HCT116 (cell line): ENCODE data around the gene HYAL1. TPM values are rescaled to one million over a fixed set of nuclear protein-coding genes. Genes with fewer than 3 reads are reported as not detected.

Experiments
- ATAC-seq: fragments of 200-7000 bp; cut with Tn5 transposase; 2 replicates; pipeline ENCODE4 v1.9.1; 2020; ENCODE audit warnings: mild to moderate bottlenecking, moderate library complexity
- BruUV-seq: library from RNA; stranded (reverse); fragments of 400-500 nt; replicated peaks from 2 replicates; lab custom pipeline; 2021; lab: Mats Ljungman, UMichigan
- CTCF ChIA-PET: fragments of 300-600 bp; sonication (Branson Sonifier 250); formaldehyde crosslinking; loops from one replicate; lab custom pipeline; 2021; ENCODE audit warnings: antibody characterized with exemption; lab: Charles Lee
- POLR2A ChIA-PET: fragments of 300-600, 350-600 bp; sonication (Branson Sonifier 250); formaldehyde crosslinking; loops from one replicate; lab custom pipeline; 2021; ENCODE audit warnings: antibody characterized with exemption; lab: Charles Lee
- RAD21 ChIA-PET, 2 experiments: fragments of 300-600 bp; sonication (Branson Sonifier 250); formaldehyde crosslinking; loops; one replicate each; lab custom pipeline; 2023; ENCODE audit warnings: low total read pairs in 2 of 2; ENCODE audit not compliant: uncharacterized antibody in 2 of 2, unreplicated experiment in 2 of 2, low non-redundant PET in 1 of 2; lab: Charles Lee
- DNase-seq: peaks from one replicate; pipeline ENCODE4 v3.0.0-alpha.2; 2010; ENCODE audit warnings: low read depth, low spot score
- H2AFZ ChIP-seq: fragments of 200-600 bp; shearing (Covaris generic), sonication (generic); 2 replicates; pipeline ENCODE4 v1.6.1; 2017; ENCODE audit warnings: low read depth, mixed run types, mixed read lengths, antibody characterized with exemption, low read length; ENCODE audit not compliant: poor library complexity, severe bottlenecking
- H3K27ac ChIP-seq: 2 replicates; pipeline ENCODE4 v1.5.1; 2012; ENCODE audit warnings: low read depth, low read length
- H3K27me3 ChIP-seq: fragments of 200-600 bp; sonication (generic); 2 replicates; pipeline ENCODE4 v1.6.1; 2016; ENCODE audit warnings: mixed run types, low read length, mixed read lengths; ENCODE audit not compliant: insufficient read depth
- H3K36me3 ChIP-seq, 2 experiments: fragments of 200-500 bp in 1 of 2; fragments of 200-600 bp in 1 of 2; sonication (Bioruptor generic) in 1 of 2; sonication (generic) in 1 of 2; 2 replicates each; pipeline versions ENCODE4 v1.5.1 to v1.6.1; 2014 to 2016; ENCODE audit warnings: low read length in 2 of 2, inconsistent platforms in 1 of 2, mixed read lengths in 1 of 2, mixed run types in 1 of 2; ENCODE audit not compliant: insufficient read depth in 2 of 2, control insufficient read depth in 1 of 2
- H3K4me1 ChIP-seq, 2 experiments: fragments of 200-600 bp in 1 of 2; sonication (generic) in 1 of 2; 2 replicates each; pipeline versions ENCODE4 v1.5.1 to v1.6.1; 2012 to 2017; ENCODE audit warnings: low read length in 2 of 2, inconsistent platforms in 1 of 2, mild to moderate bottlenecking in 1 of 2, mixed read lengths in 1 of 2, mixed run types in 1 of 2, moderate library complexity in 1 of 2; ENCODE audit not compliant: insufficient read depth in 2 of 2, control insufficient read depth in 1 of 2
- H3K4me2 ChIP-seq: fragments of 200-600 bp; sonication (generic); 2 replicates; pipeline ENCODE4 v1.6.1; 2017; ENCODE audit warnings: mixed run types, low read length, mixed read lengths
- H3K4me3 ChIP-seq, 2 experiments: fragments of 200-600 bp in 1 of 2; sonication (generic) in 1 of 2; replicated peaks in 1 of 2; 2 replicates each; pipeline ENCODE4 v1.5.1; 2011 to 2016; ENCODE audit warnings: low read length in 2 of 2, control low read depth in 1 of 2, low read depth in 1 of 2, mild to moderate bottlenecking in 1 of 2, mixed read lengths in 1 of 2, mixed run types in 1 of 2
- H3K79me2 ChIP-seq: fragments of 200-600 bp; sonication (generic); 2 replicates; pipeline ENCODE4 v1.6.1; 2017; ENCODE audit warnings: mild to moderate bottlenecking, mixed run types, low read length, moderate library complexity, mixed read lengths; ENCODE audit not compliant: insufficient read depth
- H3K9ac ChIP-seq: fragments of 200-600 bp; sonication (generic); 2 replicates; pipeline ENCODE4 v1.6.1; 2016; ENCODE audit warnings: low read length, mixed read lengths
- H3K9me2 ChIP-seq: fragments of 200-600 bp; sonication (generic), shearing (Covaris generic); 2 replicates; pipeline ENCODE4 v1.6.1; 2017; ENCODE audit warnings: mixed run types, mild to moderate bottlenecking, moderate library complexity; ENCODE audit not compliant: insufficient read depth
- H3K9me3 ChIP-seq, 2 experiments: fragments of 200-500 bp in 1 of 2; fragments of 200-600 bp in 1 of 2; sonication (Bioruptor generic) in 1 of 2; sonication (generic) in 1 of 2; 2 replicates each; pipeline ENCODE4 v1.6.1; 2014 to 2017; ENCODE audit warnings: low read length in 2 of 2, mixed read lengths in 2 of 2, inconsistent platforms in 1 of 2, low read depth in 1 of 2, mild to moderate bottlenecking in 1 of 2, mixed run types in 1 of 2, moderate library complexity in 1 of 2; ENCODE audit not compliant: control insufficient read depth in 1 of 2, insufficient read depth in 1 of 2
- H4K20me1 ChIP-seq: fragments of 200-600 bp; sonication (generic), shearing (Covaris generic); 2 replicates; pipeline ENCODE4 v1.6.1; 2017; ENCODE audit warnings: mixed run types, mild to moderate bottlenecking, moderate library complexity; ENCODE audit not compliant: insufficient read depth
- EGR1 ChIP-seq: IDR thresholded peaks from 2 replicates; pipeline ENCODE4 v1.6.1; 2012; ENCODE audit warnings: low read depth
- ELF1 ChIP-seq: IDR thresholded peaks from 2 replicates; pipeline ENCODE4 v1.6.1; 2012; ENCODE audit warnings: low read depth, borderline replicate concordance
- RAD21 ChIP-seq: IDR thresholded peaks from 2 replicates; pipeline ENCODE4 v1.6.1; 2012; ENCODE audit warnings: low read depth, mild to moderate bottlenecking
- SIN3A ChIP-seq: IDR thresholded peaks from 2 replicates; pipeline ENCODE4 v1.6.1; 2012; ENCODE audit warnings: low read depth
- ZFX ChIP-seq: fragments of 450-650 bp; IDR thresholded peaks from 2 replicates; pipeline ENCODE4 v1.6.1; 2017
- ZNF274 ChIP-seq: fragments of 200-500 bp; sonication (Bioruptor generic); IDR thresholded peaks from 2 replicates; pipeline ENCODE4 v1.6.1; 2014; ENCODE audit warnings: mild to moderate bottlenecking, low read depth, low read length, inconsistent platforms
- intact Hi-C: fragments of 100-400 bp; cut with micrococcal nuclease; formaldehyde crosslinking; loops from 2 replicates; pipeline ENCODE4 v1.10.0; 2022
- total RNA-seq: library from RNA; stranded (reverse); gene quantifications from one replicate; pipeline ENCODE4 v1.2.1, GENCODE V29; 2021; ENCODE audit not compliant: unreplicated experiment
- TF ChIP-seq, protein P1 (sequence below): IDR thresholded peaks from 2 replicates; pipeline ENCODE4 v1.6.1; 2012
- TF ChIP-seq, protein P2 (sequence below): IDR thresholded peaks from 2 replicates; pipeline ENCODE4 v1.6.1; 2012; ENCODE audit warnings: low read depth

The HYAL1 gene
- total RNA-seq, 1 experiment from 2014 or later = 6.1 TPM

DNA sequence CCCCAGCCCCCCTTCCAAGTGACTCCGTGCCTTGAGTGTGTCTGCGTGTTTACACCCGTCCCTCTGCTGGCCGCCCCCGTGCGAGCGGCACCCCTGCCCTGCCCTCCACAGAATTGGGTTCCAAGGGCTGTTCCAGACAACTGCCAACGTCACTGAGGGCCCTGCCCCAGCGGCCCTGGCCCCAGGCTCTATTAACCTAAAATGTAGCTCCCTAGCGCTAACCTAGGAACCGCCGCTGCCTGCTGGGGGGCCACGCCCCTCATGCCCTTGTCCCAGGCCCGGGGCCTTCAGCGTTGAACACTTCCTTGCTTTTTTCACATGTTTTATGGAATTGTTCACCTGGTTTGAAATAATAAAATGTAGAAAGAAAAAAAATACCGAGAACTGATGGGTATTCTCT lies 44.4 kb downstream of the HYAL1 start:
- peak overlapping the region; percentile 84 for H3K9ac ChIP-seq
- H2AFZ ChIP-seq = no peak overlapping the region
- no peak for TF ChIP-seq ZNF274
- no peak for TF ChIP-seq EGR1
- TF ChIP-seq ZFX = no peak
- TF ChIP-seq, protein P1, sequence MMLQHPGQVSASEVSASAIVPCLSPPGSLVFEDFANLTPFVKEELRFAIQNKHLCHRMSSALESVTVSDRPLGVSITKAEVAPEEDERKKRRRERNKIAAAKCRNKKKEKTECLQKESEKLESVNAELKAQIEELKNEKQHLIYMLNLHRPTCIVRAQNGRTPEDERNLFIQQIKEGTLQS = no peak
- TF ChIP-seq ELF1 = no peak
- no peak overlapping the region; the same call in 1 of the 2 replicates for H3K4me2 ChIP-seq
- POLR2A ChIA-PET = interaction anchor here (0.6 to 2.0 kb wide), 3 partner anchors 9 to 32 kb away, joined by 3 to 8 read pairs (median 3); partner anchors contain the start of gene GNAI2
- peak overlapping the region; percentile 77 for H3K27ac ChIP-seq
- H3K36me3 ChIP-seq = peaks cover 11 to 15% of the 10 kb centered on the region in 2 experiments; a peak in 3 of 4 replicates
- no peak for ATAC-seq
- no TSS peak for BruUV-seq
- CTCF ChIA-PET = interaction anchor here (0.7 to 3.3 kb wide), 10 partner anchors 11 to 94 kb away, joined by 3 to 46 read pairs (median 8); partner anchors contain the start of genes HYAL3, NAA80 and TUSC2
- no peak overlapping the region for H3K4me3 ChIP-seq
- intact Hi-C loops = no loop called here
- no peaks in the 10 kb centered on the region for H3K9me2 ChIP-seq
- H3K27me3 ChIP-seq = no peaks in the 10 kb centered on the region
- H4K20me1 ChIP-seq = no peaks in the 10 kb centered on the region
- no peaks in the 10 kb centered on the region for H3K79me2 ChIP-seq
- no peak for DNase-seq
- peaks cover 23 to 57% of the 10 kb centered on the region in 2 experiments for H3K4me1 ChIP-seq
- RAD21 ChIA-PET = no interaction called here
- H3K9me3 ChIP-seq = no peaks in the 10 kb centered on the region

DNA sequence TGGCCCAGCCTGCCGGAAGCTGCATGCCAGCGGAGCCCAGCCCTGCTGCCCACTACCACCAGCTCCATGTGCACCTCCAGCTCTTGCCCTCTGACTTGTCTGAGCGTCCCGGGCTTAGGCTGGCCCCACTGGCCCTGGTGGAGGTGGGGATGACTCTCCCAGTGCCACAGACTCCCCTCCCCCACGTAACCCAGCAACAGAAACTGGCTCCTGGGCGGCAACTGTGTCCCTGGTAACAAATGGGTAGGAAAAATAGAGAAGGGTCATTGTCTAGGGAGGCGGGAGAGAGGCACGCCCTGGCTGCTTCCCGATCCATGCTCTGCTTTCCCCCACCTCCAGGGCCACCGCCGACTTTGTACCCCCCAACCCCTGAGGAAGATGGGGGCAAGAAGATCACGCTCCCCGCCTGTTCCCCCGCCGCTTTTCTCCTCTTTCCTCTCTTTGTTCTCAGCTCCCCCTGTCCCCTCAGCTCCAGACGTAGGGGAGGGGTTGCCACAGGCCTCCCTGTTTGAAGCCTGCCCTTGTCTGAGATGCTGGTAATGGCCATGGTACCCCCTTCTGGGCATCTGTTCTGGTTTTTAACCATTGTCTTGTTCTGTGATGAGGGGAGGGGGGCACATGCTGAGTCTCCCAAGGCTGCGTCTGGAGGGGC lies 45.2 kb downstream of the HYAL1 start:
- Histone ChIP-seq H3K27ac (no peak overlapping the region; the same call in 1 of the 2 replicates), H3K4me1 (peaks cover 15 to 50% of the 10 kb centered on the region in 2 experiments), H3K79me2 (no peaks in the 10 kb centered on the region), H3K4me3 (no peak overlapping the region), H3K9me2 (no peaks in the 10 kb centered on the region), H3K36me3 (peaks cover 11 to 15% of the 10 kb centered on the region in 2 experiments; a peak in 3 of 4 replicates), H4K20me1 (no peaks in the 10 kb centered on the region), H3K9me3 (no peaks in the 10 kb centered on the region), H3K9ac (no peak overlapping the region), H2AFZ (no peak overlapping the region), H3K27me3 (no peaks in the 10 kb centered on the region), H3K4me2 (no peak overlapping the region)
- intact Hi-C loops = no loop called here
- DNase-seq (no peak), ATAC-seq (no peak)
- ChIA-PET POLR2A (no interaction called here), RAD21 (no interaction called here), CTCF (interaction anchor here (0.7 to 3.3 kb wide), 8 partner anchors 10 to 70 kb away, joined by 3 to 46 read pairs (median 6); partner anchors contain the start of genes GNAI2, HYAL3, NAA80 and TUSC2)
- no peak for TF ChIP-seq RAD21
- TF ChIP-seq, protein P2, sequence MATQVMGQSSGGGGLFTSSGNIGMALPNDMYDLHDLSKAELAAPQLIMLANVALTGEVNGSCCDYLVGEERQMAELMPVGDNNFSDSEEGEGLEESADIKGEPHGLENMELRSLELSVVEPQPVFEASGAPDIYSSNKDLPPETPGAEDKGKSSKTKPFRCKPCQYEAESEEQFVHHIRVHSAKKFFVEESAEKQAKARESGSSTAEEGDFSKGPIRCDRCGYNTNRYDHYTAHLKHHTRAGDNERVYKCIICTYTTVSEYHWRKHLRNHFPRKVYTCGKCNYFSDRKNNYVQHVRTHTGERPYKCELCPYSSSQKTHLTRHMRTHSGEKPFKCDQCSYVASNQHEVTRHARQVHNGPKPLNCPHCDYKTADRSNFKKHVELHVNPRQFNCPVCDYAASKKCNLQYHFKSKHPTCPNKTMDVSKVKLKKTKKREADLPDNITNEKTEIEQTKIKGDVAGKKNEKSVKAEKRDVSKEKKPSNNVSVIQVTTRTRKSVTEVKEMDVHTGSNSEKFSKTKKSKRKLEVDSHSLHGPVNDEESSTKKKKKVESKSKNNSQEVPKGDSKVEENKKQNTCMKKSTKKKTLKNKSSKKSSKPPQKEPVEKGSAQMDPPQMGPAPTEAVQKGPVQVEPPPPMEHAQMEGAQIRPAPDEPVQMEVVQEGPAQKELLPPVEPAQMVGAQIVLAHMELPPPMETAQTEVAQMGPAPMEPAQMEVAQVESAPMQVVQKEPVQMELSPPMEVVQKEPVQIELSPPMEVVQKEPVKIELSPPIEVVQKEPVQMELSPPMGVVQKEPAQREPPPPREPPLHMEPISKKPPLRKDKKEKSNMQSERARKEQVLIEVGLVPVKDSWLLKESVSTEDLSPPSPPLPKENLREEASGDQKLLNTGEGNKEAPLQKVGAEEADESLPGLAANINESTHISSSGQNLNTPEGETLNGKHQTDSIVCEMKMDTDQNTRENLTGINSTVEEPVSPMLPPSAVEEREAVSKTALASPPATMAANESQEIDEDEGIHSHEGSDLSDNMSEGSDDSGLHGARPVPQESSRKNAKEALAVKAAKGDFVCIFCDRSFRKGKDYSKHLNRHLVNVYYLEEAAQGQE = no peak
- TF ChIP-seq SIN3A = no peak
- BruUV-seq = no TSS peak
